ENCODE results near the gene HOXA6. TPM values are rescaled to one million over a fixed set of nuclear protein-coding genes. Genes with fewer than 3 reads are reported as not detected.

The HOXA6 gene
- total RNA-seq, 1 experiment from 2014 or later = 12.7 TPM

GRCh38 chr7:27140126-27140857 lies 7.3 kb downstream of the HOXA6 start:
- TF ChIP-seq, protein P1, sequence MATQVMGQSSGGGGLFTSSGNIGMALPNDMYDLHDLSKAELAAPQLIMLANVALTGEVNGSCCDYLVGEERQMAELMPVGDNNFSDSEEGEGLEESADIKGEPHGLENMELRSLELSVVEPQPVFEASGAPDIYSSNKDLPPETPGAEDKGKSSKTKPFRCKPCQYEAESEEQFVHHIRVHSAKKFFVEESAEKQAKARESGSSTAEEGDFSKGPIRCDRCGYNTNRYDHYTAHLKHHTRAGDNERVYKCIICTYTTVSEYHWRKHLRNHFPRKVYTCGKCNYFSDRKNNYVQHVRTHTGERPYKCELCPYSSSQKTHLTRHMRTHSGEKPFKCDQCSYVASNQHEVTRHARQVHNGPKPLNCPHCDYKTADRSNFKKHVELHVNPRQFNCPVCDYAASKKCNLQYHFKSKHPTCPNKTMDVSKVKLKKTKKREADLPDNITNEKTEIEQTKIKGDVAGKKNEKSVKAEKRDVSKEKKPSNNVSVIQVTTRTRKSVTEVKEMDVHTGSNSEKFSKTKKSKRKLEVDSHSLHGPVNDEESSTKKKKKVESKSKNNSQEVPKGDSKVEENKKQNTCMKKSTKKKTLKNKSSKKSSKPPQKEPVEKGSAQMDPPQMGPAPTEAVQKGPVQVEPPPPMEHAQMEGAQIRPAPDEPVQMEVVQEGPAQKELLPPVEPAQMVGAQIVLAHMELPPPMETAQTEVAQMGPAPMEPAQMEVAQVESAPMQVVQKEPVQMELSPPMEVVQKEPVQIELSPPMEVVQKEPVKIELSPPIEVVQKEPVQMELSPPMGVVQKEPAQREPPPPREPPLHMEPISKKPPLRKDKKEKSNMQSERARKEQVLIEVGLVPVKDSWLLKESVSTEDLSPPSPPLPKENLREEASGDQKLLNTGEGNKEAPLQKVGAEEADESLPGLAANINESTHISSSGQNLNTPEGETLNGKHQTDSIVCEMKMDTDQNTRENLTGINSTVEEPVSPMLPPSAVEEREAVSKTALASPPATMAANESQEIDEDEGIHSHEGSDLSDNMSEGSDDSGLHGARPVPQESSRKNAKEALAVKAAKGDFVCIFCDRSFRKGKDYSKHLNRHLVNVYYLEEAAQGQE (IDR thresholded peaks at IDR 0.05; ENCODE audit: low read depth) = no peak
- no peak for TF ChIP-seq EZH2phosphoT487 (IDR thresholded peaks at IDR 0.05; ENCODE audit: borderline replicate concordance)
- TF ChIP-seq TCF7L2 (IDR thresholded peaks at IDR 0.05; ENCODE audit: borderline replicate concordance, extremely low read depth, insufficient read depth, insufficient read length) = no peak
- TF ChIP-seq, protein P2, sequence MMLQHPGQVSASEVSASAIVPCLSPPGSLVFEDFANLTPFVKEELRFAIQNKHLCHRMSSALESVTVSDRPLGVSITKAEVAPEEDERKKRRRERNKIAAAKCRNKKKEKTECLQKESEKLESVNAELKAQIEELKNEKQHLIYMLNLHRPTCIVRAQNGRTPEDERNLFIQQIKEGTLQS (IDR thresholded peaks at IDR 0.05) = no peak
- no peak for TF ChIP-seq EZH2 (IDR thresholded peaks at IDR 0.05)
- no peak for TF ChIP-seq SP1 (IDR thresholded peaks at IDR 0.05; ENCODE audit: low read depth)
- TF ChIP-seq CBX3 (IDR thresholded peaks at IDR 0.05; ENCODE audit: low read depth) = no peak
- TF ChIP-seq YY1 (IDR thresholded peaks at IDR 0.05; ENCODE audit: extremely low read depth, insufficient replicate concordance, low read depth, low read length) = no peak
- TF ChIP-seq RAD21 (IDR thresholded peaks at IDR 0.05; ENCODE audit: low read depth) = no peak
- TF ChIP-seq POLR2A (IDR thresholded peaks at IDR 0.05; ENCODE audit: borderline replicate concordance, extremely low read depth, insufficient read depth, insufficient read length) = no peak
- TF ChIP-seq ZBTB33 (IDR thresholded peaks at IDR 0.05; ENCODE audit: extremely low read depth, insufficient replicate concordance, low read length) = no peak
- no peak for TF ChIP-seq EGR1 (IDR thresholded peaks at IDR 0.05; ENCODE audit: low read depth)
- TF ChIP-seq SRF (IDR thresholded peaks at IDR 0.05; ENCODE audit: low read depth) = no peak
- no peak for TF ChIP-seq SIN3A (IDR thresholded peaks at IDR 0.05; ENCODE audit: low read depth)
- CTCF ChIA-PET = interaction anchor here (0.7 kb wide), 1 partner anchor 47 kb away, joined by 3 read pairs; no protein-coding TSS in a partner anchor
- Histone ChIP-seq H3K27me3 (ENCODE audit: insufficient read depth, low read length) (no peaks in the 10 kb centered on the region), H3K27ac (ENCODE audit: low read depth, low read length) (no peak overlapping the region), H3K9ac (ENCODE audit: low read length) (no peak overlapping the region), H3K4me2 (ENCODE audit: low read length) (no peak overlapping the region), H3K9me2 (ENCODE audit: insufficient read depth) (no peaks in the 10 kb centered on the region), H3K4me3 (replicated peaks in 1 of 2; ENCODE audit: low read depth in 1 of 2, low read length in 2 of 2) (no peak overlapping the region), H4K20me1 (ENCODE audit: insufficient read depth) (no peaks in the 10 kb centered on the region), H3K4me1 (ENCODE audit: control insufficient read depth in 1 of 2, insufficient read depth in 2 of 2, low read length in 2 of 2) (peaks cover 15 to 32% of the 10 kb centered on the region in 2 experiments), H3K79me2 (ENCODE audit: insufficient read depth, low read length) (no peaks in the 10 kb centered on the region), H3K36me3 (ENCODE audit: control insufficient read depth in 1 of 2, insufficient read depth in 2 of 2, low read length in 2 of 2) (peaks cover 5 to 12% of the 10 kb centered on the region in 2 experiments; a peak in 3 of 4 replicates), H3K9me3 (ENCODE audit: control insufficient read depth in 1 of 2, insufficient read depth in 1 of 2, low read depth in 1 of 2, low read length in 2 of 2) (no peaks in the 10 kb centered on the region), H2AFZ (ENCODE audit: low read depth, low read length, poor library complexity, severe bottlenecking) (no peak overlapping the region)
- intact Hi-C loops (cut with micrococcal nuclease) = no loop called here
- RAD21 ChIA-PET (ENCODE audit: low non-redundant PET in 1 of 2, low total read pairs in 2 of 2, uncharacterized antibody in 2 of 2, unreplicated experiment in 2 of 2) = no interaction called here
- no peak for ATAC-seq
- POLR2A ChIA-PET = no interaction called here
- DNase-seq (ENCODE audit: low read depth, low spot score) = no peak
- no TSS peak for BruUV-seq (replicated peaks)

All from HCT116 (cell line).